Keratinocyte (primary cell): ENCODE results near the gene CHST12.

Experiments used
- EZH2 ChIP-seq: IDR thresholded peaks from one replicate; pipeline ENCODE4 v1.6.1; 2012; ENCODE audit warnings: inconsistent platforms, mild to moderate bottlenecking, low read length, moderate library complexity
- TF ChIP-seq, protein P1 (sequence below), 3 experiments: IDR thresholded peaks in 1 of 3; conservative IDR thresholded peaks in 1 of 3; optimal IDR thresholded peaks in 1 of 3; 2 replicates in 2 of 3; 3 replicates in 1 of 3; pipeline versions ENCODE3 to v1.5.1; 2011; ENCODE audit warnings: low read length in 3 of 3, mild to moderate bottlenecking in 3 of 3, moderate library complexity in 2 of 3, control low read depth in 1 of 3, inconsistent platforms in 1 of 3; ENCODE audit not compliant: insufficient read depth in 2 of 3; ENCODE audit errors: extremely low read depth in 1 of 3

DNA sequence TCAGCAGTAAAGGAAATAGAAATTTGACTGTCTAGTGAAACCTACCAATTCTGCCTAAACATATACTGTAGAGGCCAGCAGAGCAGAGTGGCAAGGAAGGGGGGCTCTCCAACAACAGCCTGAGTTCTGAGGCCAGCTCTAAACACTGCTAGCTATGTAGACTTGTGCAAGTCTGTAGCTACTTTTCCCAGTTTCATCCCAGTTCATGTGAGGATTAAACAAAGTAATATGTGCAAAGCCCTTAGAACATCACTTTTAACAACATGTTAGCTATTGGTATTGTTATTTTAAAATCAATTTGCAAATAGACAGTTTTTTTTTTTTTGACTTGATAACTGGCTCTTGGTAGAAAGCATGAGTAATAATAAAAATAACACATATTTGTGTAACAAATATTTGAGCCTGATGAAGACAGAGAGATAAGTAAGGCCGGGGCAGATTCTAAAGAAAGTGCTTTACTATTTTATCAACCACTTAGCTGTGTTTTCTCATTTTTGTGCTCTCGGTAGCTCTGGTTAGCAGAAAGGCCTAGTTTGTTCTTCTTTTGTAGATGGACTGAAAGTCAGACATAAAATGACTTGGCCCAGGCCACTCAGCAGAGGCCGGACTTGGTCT is 9.3 kb downstream of the CHST12 start:
- TF ChIP-seq, protein P1, sequence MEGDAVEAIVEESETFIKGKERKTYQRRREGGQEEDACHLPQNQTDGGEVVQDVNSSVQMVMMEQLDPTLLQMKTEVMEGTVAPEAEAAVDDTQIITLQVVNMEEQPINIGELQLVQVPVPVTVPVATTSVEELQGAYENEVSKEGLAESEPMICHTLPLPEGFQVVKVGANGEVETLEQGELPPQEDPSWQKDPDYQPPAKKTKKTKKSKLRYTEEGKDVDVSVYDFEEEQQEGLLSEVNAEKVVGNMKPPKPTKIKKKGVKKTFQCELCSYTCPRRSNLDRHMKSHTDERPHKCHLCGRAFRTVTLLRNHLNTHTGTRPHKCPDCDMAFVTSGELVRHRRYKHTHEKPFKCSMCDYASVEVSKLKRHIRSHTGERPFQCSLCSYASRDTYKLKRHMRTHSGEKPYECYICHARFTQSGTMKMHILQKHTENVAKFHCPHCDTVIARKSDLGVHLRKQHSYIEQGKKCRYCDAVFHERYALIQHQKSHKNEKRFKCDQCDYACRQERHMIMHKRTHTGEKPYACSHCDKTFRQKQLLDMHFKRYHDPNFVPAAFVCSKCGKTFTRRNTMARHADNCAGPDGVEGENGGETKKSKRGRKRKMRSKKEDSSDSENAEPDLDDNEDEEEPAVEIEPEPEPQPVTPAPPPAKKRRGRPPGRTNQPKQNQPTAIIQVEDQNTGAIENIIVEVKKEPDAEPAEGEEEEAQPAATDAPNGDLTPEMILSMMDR (optimal IDR thresholded peaks at IDR 0.05 in 1 of 3, IDR thresholded peaks at IDR 0.05 in 1 of 3, conservative IDR thresholded peaks at IDR 0.05 in 1 of 3; ENCODE audit: extremely low read depth in 1 of 3, insufficient read depth in 2 of 3, low read length in 3 of 3), result no peak
- no peak for TF ChIP-seq EZH2
